NCI-H748 (cell line): ENCODE results near the gene KPTN.
"Not testable (repeated sequence)": the region's sequence is repeated elsewhere in the genome, so short reads cannot be mapped to it uniquely, and the experiment has no call there.

Experiments used
- DNase-seq: peaks from one replicate; lab custom pipeline; 2025; ENCODE audit not compliant: unreplicated experiment; lab: John Stamatoyannopoulos, UW

KPTN gene

DNA sequence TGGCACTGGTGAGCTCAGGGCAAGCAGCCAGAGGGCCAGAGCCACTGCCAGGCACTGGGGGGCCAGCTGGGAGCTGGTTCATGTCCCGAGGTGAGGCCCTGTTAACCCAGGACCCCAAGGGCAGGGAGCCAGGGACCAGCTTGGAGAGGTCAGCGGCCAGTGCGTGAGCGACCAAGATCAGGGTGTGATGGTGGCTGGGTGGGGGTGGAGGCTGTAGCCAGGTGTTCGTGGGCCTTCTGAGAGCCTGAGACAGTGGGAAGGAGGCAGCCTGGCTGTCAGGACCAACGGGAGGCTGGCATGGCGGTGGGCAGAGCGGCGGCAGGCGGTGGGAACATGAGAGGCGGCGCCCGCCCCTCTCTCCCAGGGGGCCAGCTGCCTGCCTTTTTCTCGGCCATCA, 8.1 kb upstream of the KPTN start:
- no peak for DNase-seq

DNA sequence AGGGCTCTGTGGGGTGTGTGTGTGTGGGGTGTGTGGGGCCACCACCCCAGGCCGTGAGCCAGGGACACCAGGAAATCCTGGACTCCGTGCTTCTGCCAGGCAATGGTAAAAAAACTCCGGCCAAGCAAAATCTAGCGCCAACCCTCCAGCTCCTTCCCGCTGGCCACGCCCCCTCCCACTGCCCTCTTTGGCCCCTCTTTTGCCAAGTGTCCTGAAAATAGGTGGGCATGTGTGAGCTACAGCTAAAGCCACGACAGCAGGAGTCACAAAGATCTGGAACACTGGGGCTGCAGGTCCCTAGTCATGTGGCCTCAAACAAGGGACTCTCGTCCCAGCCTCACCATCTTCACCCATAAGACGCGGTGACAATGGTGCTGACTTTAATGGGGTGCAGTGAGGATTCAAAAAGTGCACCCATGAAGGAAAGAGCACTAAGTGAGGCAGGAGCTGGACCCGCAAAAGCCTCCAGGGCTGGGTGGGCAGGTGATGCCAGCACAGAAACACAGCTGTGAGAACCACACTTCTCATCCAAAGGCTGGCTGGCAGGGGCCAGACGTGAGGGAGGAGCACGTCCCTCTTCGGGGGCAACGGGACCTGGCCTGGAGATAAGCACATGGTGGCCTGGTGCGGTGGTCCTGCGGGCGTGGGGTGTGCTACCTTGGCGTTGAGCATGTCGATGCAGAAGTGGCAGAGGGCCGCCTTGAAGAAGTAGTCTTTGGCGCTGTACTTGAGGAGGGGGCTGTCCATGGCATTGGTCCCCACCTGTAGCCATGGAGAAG, 7.5 kb upstream of the KPTN start:
- DNase-seq = no peak

DNA sequence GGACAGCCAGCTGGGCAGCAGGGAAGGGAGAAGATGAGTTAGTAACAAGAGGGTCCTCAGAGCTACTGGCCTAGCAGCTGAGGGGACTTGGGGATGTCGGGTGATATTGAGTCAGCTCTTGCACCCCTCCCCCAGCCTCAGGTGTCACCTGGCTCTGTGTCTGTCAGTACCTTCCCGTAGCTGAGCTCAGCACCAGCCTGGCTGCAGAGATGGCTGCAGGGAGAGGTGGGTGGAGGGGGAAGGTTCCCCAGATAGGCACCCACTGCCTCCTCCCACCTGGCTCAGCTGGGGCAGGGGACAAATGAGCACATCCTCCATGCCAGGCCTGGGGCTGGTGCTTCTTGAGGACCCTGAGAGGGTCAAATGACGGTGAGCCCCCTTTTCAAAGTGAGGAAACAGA, 6.8 kb upstream of the KPTN start:
- DNase-seq = no peak

DNA sequence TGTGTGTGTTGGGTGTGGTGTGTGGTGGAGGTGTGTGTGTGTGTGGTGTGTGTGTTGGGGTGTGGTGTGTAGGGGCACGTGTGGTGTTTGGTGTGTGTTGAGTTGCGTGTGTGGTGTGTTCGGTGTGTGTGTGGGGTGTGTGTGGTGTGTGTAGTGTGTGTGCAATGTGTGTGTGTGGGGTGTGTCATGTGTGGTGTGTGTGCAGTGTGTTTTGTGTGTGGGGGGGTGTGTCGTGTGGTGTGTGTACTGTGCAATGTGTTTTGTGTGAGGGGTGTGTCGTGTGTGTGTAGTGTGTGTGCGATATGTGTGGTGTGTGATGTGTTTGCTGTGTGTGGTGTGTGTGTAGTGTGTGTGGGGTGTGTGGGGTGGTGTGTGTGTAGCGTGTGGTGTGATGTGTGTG, 6.0 kb upstream of the KPTN start:
- DNase-seq = no peak

DNA sequence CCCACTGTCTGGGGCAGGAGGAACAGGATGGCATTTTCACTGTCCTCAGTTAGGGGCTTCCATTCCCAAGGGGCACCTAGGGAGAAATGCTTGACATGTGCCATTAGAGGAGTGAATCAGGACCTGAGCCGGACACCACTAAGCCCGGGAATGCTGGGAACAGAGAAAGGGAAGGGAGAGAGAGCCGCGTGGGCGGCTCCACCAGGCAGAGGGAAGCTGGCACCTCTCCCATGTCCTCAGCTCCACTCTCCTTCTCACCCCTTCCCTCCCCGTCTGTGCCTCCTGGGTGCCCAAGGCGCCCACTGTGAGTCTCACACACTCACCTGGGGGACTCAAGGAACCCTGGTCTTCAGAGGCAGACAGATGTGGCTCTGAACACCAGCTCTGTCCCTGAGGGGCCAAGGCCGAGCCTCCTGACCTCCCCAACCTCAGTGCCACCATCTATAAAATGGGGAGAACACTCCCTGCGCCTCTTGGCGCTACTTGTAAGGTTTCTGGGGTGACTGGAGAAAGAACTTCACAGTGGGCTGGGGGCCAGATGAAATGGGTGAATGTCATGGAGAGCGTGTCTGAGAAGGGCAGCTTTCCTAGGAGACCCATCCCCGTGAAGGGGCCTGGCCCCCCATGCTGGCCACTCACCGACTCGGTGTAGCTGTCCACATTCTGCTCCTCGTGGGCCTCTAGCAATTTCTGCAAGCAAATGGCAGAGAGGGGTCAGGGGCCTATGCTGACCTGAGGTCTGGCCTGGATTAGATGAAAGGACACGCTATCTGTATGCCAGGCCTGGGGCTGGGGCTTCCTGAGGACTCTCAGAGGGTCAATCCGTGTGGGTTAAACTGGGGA, 5.3 kb upstream of the KPTN start:
- DNase-seq = no peak

DNA sequence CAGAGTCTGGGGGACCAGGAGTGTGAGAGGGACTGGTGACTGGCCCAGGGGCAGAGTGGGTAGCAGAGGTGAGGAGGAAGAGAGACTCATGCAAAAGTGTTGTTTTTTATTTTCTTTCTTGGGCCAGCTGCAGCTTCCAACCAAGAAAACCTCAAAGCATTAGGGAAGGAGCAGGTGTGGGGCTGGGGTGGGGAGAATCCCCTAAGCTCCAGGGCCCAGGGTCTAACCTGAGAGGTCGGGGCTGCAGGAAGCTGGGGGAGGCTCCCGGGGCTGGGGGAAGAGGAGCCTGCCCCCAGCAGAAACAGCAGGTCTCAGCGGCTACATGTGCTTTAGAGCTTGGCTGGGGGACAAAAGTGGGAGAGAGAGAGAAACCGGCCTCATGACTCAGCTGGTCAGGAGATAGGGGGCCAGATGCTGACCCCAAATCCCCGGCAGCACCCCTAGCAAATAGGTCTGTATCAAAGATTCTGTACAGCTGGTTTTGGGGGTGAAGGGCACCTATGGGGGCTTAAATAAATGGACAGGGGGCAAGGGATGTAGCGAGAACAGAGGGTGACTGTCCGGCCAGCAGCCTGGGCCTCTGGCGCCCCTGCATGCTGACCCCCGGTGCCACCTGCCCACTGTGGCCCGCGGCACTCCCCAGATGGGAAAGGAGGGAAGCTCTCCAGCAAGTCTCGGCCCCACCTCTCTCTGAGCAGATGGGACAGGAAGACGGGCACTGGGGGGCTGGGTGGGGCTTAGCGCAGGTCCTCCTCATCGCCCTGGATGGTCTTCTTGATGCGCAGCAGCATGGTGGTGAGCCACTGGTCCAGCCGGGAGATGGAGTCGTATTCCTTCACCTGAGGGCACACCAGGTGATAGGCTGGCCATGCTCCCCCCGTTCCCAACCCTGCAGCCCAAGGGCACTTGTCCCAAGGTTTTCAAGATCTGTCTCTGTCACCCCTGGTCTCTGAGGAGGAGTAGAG, 3.8 kb upstream of the KPTN start:
- DNase-seq = no peak

DNA sequence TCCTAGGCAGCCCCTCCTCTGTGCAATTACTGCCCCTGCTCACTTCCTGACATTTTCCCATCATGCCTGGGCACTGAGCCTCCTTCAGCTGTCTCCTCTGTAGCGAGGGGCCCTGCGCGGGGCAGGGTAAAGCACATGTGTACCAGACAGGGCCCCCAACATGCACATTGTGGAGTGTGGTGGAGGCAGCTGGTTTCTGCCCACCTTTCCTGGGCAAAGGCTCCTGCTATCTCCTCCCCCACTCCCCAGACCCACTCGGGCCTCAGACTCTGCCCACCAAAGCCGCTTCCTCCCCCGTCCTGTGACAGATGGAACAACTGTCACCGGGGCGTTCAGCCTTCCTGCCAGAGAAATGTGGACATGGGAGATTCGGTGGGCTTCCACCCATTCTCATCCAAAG, 2.9 kb upstream of the KPTN start:
- no peak for DNase-seq

DNA sequence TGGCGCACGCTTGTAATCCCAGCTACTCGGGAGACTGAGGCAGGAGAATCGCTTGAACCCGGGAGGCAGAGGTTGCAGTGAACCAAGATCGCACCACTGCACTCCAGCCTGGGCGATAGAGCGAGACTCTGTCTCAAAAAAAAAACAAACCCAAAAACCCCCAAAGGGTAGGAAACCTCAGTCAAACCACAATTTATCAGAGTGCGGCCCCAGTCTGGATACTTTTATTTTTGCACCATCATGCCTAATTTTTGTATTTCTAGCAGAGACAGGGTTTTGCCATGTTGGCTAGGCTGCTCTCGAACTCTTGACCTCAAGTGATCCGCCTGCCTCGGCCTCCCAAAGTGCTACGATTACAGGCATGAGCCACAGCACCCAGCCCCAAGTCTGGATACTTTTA, 2.2 kb upstream of the KPTN start:
- DNase-seq = not testable (repeated sequence)

DNA sequence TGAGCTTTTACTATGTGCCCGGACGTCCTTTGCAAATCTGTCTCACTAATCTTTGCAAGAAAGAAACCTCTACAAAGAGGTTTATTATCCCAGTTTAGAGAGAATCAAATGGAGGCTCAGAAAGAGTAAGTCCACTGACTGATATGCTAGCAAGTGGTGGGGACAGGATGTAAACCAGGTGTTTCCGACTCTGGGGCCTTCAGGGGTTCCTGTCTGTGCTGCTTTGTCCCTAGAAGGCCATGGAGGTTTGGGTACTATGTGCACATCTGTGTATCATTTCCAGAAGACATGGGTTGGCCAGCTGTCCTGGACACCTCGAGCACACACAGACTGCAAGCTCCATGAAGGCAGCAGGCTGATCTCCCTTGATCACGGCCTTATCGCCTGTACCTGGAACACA, 1.2 kb upstream of the KPTN start:
- no peak for DNase-seq

DNA sequence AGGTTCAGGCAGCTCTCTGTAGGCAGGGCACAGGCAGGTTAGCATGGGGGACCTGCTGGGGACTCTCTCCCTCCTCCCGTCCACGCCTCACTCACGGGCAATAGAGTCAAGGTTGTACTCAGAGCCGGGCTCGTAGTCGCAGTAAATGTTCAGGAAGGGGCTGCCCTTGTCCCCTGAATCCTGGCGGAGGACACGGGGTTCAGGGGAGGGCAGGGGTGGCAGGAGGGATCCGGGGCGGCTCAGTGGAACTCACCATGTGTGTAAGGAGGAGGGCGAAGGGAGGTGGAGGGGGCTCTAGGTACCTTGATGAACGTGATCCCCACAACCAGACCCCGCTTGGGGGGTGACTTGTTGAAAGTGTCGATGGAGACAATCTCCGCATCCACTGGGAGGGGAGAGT, 819 bp downstream of the KPTN start:
- no peak for DNase-seq

DNA sequence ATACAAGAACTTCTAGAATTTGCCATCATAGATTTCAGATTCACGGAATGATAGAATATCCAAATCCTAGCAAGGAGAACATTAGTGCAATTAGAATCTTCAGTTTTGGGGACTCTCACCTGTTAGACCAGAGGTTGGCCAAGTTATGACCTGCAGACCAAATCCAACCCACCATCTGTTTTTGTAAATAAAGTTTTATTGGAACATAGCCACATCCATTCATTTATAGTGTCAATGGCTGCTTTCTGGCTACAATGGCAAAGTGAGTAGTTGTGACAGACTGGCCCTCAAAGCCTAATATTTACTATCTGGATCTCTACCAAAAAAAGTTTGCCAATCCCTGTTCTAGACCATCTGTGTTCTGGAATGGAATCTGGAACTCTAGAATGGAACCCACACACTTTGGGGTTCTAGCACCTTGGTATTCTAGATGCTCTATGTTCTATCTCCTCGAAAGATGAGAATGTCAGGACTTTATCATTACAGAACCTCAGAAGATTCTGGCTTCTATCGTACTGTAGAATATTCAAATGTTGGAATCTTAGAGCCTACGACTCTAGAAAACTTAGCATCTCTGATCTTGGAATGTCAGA, 2.5 kb downstream of the KPTN start:
- no peak for DNase-seq

DNA sequence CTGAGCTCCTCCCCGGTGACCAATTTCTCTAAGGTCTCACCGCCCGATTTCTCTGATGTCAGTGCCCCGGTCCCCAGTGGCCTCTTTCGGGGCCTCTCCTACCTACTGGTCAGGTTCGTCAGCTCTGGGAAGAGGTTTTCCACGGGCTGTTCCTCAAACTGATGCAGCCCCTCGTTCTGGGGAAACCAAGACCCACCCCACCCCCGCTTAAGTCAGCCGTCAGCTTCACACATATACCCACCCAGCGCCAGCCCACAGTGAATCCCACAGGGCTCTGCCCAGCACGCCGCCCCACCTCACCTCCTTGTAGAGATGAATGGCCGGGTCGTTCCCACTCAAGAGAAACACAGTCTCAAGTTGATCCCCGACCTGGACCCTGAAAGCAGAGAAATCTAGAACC, 3.4 kb downstream of the KPTN start:
- no peak for DNase-seq

DNA sequence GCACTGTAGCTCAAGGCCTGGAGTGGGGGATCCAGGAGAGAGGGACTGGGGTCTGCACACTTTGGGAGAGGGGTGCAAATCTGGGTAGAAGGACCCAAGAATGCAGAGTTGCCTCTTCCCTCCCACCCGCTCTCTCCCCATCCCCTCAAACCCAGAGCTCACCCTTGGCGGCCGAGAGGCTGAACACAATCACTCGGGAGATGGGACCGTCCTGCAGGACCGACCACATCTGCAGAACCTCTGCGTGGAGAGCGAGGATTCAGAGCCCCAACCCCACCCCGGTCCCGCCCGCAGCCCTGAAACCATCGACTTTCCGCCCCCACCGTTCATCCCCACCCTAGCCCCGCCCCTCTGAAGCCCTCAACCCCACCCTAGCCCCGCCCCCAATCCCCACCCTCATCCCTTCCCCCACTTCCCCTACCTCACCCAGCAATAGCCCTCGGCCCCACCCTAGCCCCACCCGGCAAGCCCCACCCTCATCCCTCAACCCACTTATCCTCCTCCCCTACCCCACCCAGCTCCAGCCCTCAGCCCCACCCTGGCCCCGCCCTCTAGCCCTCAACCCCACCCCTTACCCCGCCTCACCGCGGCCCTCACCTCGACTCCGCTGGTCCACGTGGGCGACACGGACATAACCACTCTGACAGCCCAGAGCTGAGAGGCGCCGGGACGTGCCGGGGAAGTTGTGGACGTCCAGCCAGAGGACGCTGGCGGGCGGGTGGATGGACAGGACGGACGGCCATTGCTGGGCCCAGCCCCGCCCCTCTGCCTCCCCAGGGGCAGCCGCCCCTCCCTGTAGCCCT, 4.1 kb downstream of the KPTN start:
- peak; percentile 82 for DNase-seq

DNA sequence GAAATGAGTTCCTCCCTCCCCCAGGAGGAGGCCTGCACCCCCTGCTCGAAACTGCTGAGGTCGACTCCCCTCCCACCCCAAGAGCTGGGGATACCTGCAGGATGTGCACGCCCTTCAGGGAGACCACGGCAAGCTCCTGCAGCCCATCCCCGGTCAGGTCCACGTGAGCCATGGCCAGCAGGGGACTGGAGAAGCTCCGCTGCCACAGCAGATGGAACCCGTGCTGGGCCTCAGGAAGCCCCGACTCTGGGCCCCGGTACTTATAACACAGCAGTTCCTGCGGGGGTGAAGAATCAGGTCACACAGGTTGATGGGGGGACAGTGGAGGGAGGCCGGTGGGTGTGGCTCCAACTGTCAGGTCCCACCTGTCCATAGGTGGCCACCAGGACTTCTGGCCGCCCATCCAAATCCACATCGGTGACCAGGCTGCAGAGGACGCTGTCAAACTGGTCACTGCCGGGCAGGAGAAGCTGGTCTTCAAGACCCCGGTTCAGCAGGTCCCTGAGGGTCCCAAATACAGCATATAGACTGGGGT, 7.5 kb downstream of the KPTN start:
- no peak for DNase-seq

DNA sequence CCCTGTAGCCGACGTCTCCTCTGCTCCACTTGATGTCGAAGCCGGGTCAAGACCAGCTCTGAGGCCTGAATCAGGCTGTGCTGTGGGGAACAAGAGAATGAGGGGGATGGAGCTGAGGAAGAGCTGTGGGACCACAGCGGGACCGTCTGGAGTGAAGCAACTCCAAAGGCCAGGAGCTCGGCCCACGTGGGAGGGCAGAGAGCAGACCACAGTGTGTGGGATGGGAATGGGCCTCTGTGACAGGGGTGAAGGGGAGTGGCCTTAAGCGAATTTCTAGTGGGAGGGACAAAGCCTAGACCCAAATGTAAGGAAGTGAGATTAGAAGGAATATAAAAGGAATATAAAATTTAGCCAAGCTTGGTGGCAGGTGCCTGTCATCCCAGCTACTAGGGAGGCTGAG, 8.6 kb downstream of the KPTN start:
- no peak for DNase-seq

DNA sequence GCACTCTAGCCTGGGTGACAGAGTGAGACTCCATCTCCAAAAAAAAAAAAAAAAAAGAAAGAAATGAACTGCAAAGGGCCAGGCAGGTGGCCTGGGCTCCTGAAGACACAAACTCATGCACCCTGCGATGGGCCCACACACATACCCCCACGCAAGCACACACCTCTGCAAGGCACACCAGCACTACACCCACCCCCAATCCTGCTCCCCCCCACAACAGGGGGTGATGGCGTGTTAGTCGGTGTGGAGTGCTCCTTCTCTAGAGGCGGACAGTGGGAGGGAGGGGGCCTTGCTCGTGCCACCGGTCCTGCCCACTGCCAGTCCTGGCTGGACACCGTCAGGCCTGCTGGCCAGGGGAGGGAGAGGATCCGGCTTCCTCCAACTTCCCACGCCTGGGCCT, 10.7 kb downstream of the KPTN start:
- no peak for DNase-seq

DNA sequence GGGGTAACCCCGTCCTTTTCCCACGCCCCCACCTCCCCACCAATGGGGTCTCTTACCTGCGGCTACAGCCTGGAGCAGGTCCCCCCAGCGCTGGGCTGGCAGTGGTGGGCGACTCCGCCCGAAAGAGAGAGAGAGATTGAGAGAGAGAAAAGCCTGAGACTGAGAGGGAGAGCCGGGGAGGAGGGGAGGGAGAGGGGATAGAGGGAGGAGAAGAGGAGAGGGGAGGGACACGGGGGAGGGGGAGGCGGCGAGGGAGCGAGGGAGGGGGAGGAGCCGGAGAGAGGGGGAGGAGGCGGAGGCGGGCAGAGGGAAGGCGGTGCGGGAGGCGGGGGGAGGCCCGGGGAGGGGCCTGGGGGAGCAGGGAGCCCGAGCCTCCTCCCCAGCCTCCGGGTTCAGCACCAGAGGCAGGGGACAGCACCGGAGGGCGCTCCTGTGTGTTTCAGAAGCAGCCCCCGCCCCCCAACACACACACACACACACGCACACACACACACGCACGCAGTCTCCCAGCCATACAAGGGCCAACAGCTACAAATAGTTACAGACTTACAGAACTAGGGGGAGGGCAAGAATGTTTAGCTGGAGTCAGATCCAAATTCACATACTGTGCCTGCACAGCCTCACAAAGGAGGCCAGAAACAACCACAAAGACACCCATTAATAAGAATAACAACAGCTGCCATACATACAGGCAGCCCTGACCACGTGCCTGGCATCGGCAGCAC, 12.1 kb downstream of the KPTN start, which contains the start of gene SLC8A2:
Gene SLC8A2, minus strand, starts transcription at position 161 of the 725 bp plus-strand sequence. CDS start 5,490 bp downstream, outside the sequence.
- peak; percentile 87 for DNase-seq

DNA sequence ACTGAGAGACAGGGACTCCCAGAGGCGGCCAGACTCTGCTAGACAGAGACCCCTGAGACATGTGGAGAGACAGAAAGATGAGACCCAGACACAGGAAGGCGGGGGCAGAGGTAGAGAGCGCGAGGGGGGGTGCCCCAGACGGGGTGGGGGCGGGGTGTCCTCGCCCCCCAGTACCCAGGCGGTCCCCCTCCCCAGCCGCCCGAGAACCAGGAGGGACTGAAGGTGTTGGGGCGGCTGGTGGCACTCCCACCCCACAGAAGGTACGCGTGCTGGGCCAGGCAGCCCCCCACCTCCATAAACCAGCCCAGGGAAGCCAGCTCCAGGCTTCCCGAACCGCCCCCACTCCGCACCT, 12.7 kb downstream of the KPTN start:
- no peak for DNase-seq
